Psoas muscle (tissue), 8 donors: ENCODE results near the gene NAT10. TPM values are rescaled to one million over a fixed set of nuclear protein-coding genes. Genes with fewer than 3 reads are reported as not detected.
"Not testable (repeated sequence)": the region's sequence is repeated elsewhere in the genome, so short reads cannot be mapped to it uniquely, and the experiment has no call there.

Experiments
- ATAC-seq, 4 donors: fragments of 200-7000 bp; cut with Tn5 transposase; one replicate each; pipeline ENCODE4 v1.9.1; 2020; ENCODE audit warnings: moderate library complexity in 3 of 4, mild to moderate bottlenecking in 2 of 4
- DNase-seq, 2 donors: peaks; one replicate each; pipeline ENCODE4 v3.0.0-alpha.2; 2020
- H3K27ac ChIP-seq: fragments of 200-600 bp; one replicate; pipeline ENCODE4 v1.8.0; 2022
- H3K27me3 ChIP-seq, 3 donors: fragments of 200-600 bp in 1 of 3; one replicate each; pipeline versions ENCODE4 v1.6.1 to v1.8.0; 2013 to 2022; ENCODE audit warnings: low read length in 2 of 3, mild to moderate bottlenecking in 2 of 3, moderate library complexity in 1 of 3; ENCODE audit not compliant: insufficient read depth in 3 of 3
- H3K36me3 ChIP-seq, 2 donors: fragments of 200-600 bp in 1 of 2; one replicate each; pipeline versions ENCODE4 v1.6.1 to v1.8.0; 2013 to 2022; ENCODE audit warnings: low read depth in 1 of 2, mild to moderate bottlenecking in 1 of 2, moderate library complexity in 1 of 2; ENCODE audit not compliant: insufficient read depth in 1 of 2
- H3K4me1 ChIP-seq: fragments of 200-600 bp; one replicate; pipeline ENCODE4 v1.8.0; 2022
- H3K4me3 ChIP-seq: fragments of 200-600 bp; one replicate; pipeline ENCODE4 v1.8.0; 2022; ENCODE audit warnings: mild to moderate bottlenecking
- H3K9me3 ChIP-seq: fragments of 200-600 bp; one replicate; pipeline ENCODE4 v1.8.0; 2022
- CTCF ChIP-seq: fragments of 200-600 bp; IDR thresholded peaks from one replicate; pipeline ENCODE4 v1.8.0; 2022; ENCODE audit warnings: antibody characterized with exemption
- WGBS, 3 donors: extraction: QIAGEN DNeasy Blood & Tissue Kit; methylation state at CpG; one replicate each; pipeline versions ENCODE4 v1.1.6 to v1.1.7; 2013; 5-methylcytosine and 5-hydroxymethylcytosine counted together
- intact Hi-C, 2 donors: fragments of 100-400 bp; cut with DNase I; formaldehyde crosslinking; loops; one replicate each; pipeline versions ENCODE4 v1.11.0 to v1.14.2; 2022
- polyA plus RNA-seq, 3 donors: library from polyadenylated mRNA; stranded (reverse); fragments of 200-250 nt; gene quantifications; one replicate each; pipeline ENCODE4 v1.2.3, GENCODE V29; 2013
- total RNA-seq, 4 donors: library from RNA; stranded (reverse); fragmentation: NEBNext Ultra II Directional in 2 of 4; extraction: Animal tissue kit (Norgen Biotek cat#: 25700) in 2 of 4; gene quantifications; one replicate each; pipeline versions ENCODE4 v1.2.1 to v1.2.4, GENCODE V29; 2021 to 2023
- donor health status: healthy with polysubstance abuse.
- donor health status: DM: no; HTN: no; CAD: no; lungs with moderate emphysema.
- donor health status: Bipolar disorder and iron deficiency.
- donor health status: healthy.
- donor health status: DM: yes; HTN: yes; CAD: no.
- donor health status: DM: no; HTN: no; CAD: no.
- donor health status: DM: no; HTN: no; CAD: no.
- donor health status: DM: yes; HTN: yes; CAD: no.

The NAT10 gene
- total and polyA plus RNA-seq, 7 donors = 21.0 to 51.5 (median 29.1) TPM

DNA sequence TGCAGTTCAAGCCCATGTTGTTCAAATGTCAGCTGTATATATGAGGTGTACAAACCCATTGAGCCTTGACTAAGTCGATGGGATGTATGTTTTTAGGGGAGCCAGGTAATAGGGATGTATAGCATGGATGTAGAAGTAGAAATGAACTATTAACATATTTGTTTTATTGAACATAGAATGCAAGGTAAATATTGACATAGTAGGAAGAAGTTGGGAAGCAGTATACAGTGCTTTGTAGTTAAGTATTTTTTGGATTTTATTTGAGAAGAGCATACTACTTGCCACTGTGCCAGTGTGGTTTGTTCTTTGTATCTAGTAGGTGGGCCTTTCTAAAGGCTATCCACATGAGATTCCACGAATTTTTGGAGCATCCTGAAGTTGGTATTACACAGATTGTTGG, 20.8 kb upstream of the NAT10 start:
- peaks cover 17 to 99% of the 10 kb centered on the region in 2 donors for H3K36me3 ChIP-seq
- no peak overlapping the region for H3K4me3 ChIP-seq
- no peak overlapping the region for H3K27ac ChIP-seq
- ATAC-seq (no peak), DNase-seq (no peak)
- H3K4me1 ChIP-seq = no peaks in the 10 kb centered on the region
- H3K9me3 ChIP-seq = no peaks in the 10 kb centered on the region
- WGBS, 3 donors = 88 to 90% (median 90%) methylated on average over 2 of the region's 2 CpGs
- H3K27me3 ChIP-seq = no peaks in the 10 kb centered on the region
- no peak for TF ChIP-seq CTCF
- intact Hi-C loops = loop anchor here in 1 of 2 donors (5.0 kb wide), 1 partner anchor 43 kb away; no protein-coding TSS in a partner anchor

- Histone ChIP-seq H3K4me1 (no peaks in the 10 kb centered on the region), H3K4me3 (no peak overlapping the region), H3K27me3 (no peaks in the 10 kb centered on the region), H3K36me3 (peaks cover 17 to 99% of the 10 kb centered on the region in 2 donors), H3K27ac (no peak overlapping the region), H3K9me3 (no peaks in the 10 kb centered on the region)
- intact Hi-C loops = loop anchor here in 1 of 2 donors (5.0 kb wide), 1 partner anchor 41 kb away; no protein-coding TSS in a partner anchor
- no peak for ATAC-seq
- DNase-seq = no peak
- 93% methylated on average over 4 of the region's 4 CpGs for WGBS, 3 donors
- TF ChIP-seq CTCF = no peak
Observed at GRCh38 chr11:34086554-34087283, 18.7 kb upstream of the NAT10 start.

- no peaks in the 10 kb centered on the region for H3K9me3 ChIP-seq
- TF ChIP-seq CTCF = no peak
- H3K4me1 ChIP-seq = no peaks in the 10 kb centered on the region
- no peak overlapping the region for H3K27ac ChIP-seq
- no peaks in the 10 kb centered on the region for H3K27me3 ChIP-seq
- WGBS, 3 donors = 82 to 94% (median 88%) methylated on average over 1 of the region's 1 CpG
- intact Hi-C loops = loop anchor here in 1 of 2 donors (5.0 kb wide), 1 partner anchor 40 kb away; no protein-coding TSS in a partner anchor
- no peak overlapping the region for H3K4me3 ChIP-seq
- H3K36me3 ChIP-seq = peaks cover 7 to 99% of the 10 kb centered on the region in 2 donors
- no peak for DNase-seq
- ATAC-seq = no peak
Observed at GRCh38 chr11:34091825-34092224, 13.6 kb upstream of the NAT10 start.

DNA sequence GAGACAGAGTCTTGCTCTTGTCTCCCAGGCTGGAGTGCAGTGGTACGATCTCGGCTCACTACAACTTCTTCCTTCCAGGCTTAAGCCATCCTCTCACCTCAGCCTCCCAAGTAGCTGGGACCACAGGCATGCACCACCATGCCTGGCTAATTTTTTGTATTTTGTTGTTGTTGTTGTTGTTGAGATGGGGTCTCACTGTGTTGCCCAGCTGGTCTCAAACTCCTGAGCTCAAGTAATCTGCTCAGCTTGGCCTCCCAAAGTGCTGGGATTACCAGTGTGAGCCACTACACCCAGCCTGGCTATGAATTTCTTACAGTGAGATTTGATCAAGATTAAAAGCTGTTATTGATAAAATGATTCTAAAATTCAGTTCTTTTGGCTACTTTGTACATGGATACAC, 10.5 kb upstream of the NAT10 start:
- not testable (repeated sequence) for H3K27ac ChIP-seq, ATAC-seq, H3K4me3 ChIP-seq, H3K27me3 ChIP-seq, DNase-seq, H3K9me3 ChIP-seq, H3K4me1 ChIP-seq
- intact Hi-C loops = loop anchor here in 1 of 2 donors (5.0 kb wide), 1 partner anchor 37 kb away; no protein-coding TSS in a partner anchor
- 90 to 100% (median 99%) methylated on average over 2 of the region's 2 CpGs for WGBS, 3 donors
- H3K36me3 ChIP-seq = peaks cover 7 to 100% of the 10 kb centered on the region in 2 donors

DNA sequence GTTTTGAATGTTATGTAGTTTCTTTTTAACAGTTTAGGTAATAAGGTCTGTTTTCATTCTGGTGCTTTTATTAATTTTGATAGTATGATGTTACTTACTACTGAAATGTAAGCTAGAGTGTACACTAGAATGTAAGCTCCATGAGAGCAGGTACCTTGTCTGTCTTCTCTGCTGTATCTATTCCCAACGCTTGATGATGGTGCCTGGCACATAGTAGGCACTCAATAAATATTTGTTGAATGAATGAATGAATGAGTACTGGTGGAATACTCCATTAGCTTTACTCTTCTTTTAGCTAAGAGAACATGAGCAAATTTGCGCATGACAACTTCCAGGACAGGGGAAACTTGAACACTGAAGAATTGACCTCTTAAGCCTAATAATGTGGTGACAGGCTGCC, 6.6 kb upstream of the NAT10 start:
- H3K27ac ChIP-seq = no peak overlapping the region
- H3K4me1 ChIP-seq = no peaks in the 10 kb centered on the region
- no peaks in the 10 kb centered on the region for H3K9me3 ChIP-seq
- H3K27me3 ChIP-seq = no peaks in the 10 kb centered on the region
- H3K4me3 ChIP-seq = no peak overlapping the region
- ATAC-seq (no peak), DNase-seq (no peak)
- peaks cover 5 to 91% of the 10 kb centered on the region in 2 donors for H3K36me3 ChIP-seq
- no peak for TF ChIP-seq CTCF
- intact Hi-C loops = no loop called here
- WGBS, 3 donors = 97 to 100% (median 97%) methylated on average over 2 of the region's 2 CpGs
